Endothelial cell of hepatic sinusoid (primary cell): ENCODE results near the gene HAUS3.
"Not testable (repeated sequence)": the region's sequence is repeated elsewhere in the genome, so short reads cannot be mapped to it uniquely, and the experiment has no call there.

Source experiments
- in situ Hi-C: cut with HindIII; loops from 2 replicates; pipeline ENCODE4 v1.10.0; 2017; ENCODE audit warnings: low sequenced_read_pairs

Gene HAUS3

GRCh38 chr4:2276581-2277325 lies 34.8 kb upstream of the HAUS3 start:
- in situ Hi-C loops, result no loop called here

GRCh38 chr4:2275546-2276251 lies 33.8 kb upstream of the HAUS3 start:
- in situ Hi-C loops, result no loop called here

GRCh38 chr4:2275044-2275397 lies 33.1 kb upstream of the HAUS3 start:
- in situ Hi-C loops, result not testable (repeated sequence)

- in situ Hi-C loops, result no loop called here
Measured at GRCh38 chr4:2274320-2275043, 32.6 kb upstream of the HAUS3 start.

GRCh38 chr4:2273657-2274319 lies 31.9 kb upstream of the HAUS3 start:
- in situ Hi-C loops, result no loop called here

- in situ Hi-C loops, result no loop called here
Measured at GRCh38 chr4:2273221-2273620, 31.3 kb upstream of the HAUS3 start.

GRCh38 chr4:2272828-2273120 lies 30.9 kb upstream of the HAUS3 start:
- in situ Hi-C loops, result no loop called here

GRCh38 chr4:2272026-2272827 lies 30.3 kb upstream of the HAUS3 start:
- in situ Hi-C loops, result no loop called here

GRCh38 chr4:2271279-2272025 lies 29.5 kb upstream of the HAUS3 start:
- in situ Hi-C loops, result no loop called here

- in situ Hi-C loops, result no loop called here
Measured at GRCh38 chr4:2270341-2271165, 28.6 kb upstream of the HAUS3 start.

- in situ Hi-C loops, result no loop called here
Measured at GRCh38 chr4:2269618-2270163, 27.8 kb upstream of the HAUS3 start.

GRCh38 chr4:2269206-2269531 lies 27.2 kb upstream of the HAUS3 start:
- in situ Hi-C loops, result no loop called here

GRCh38 chr4:2268357-2269205 lies 26.7 kb upstream of the HAUS3 start:
- in situ Hi-C loops, result no loop called here

GRCh38 chr4:2267841-2268240 lies 25.9 kb upstream of the HAUS3 start:
- in situ Hi-C loops, result no loop called here

GRCh38 chr4:2267320-2267811 lies 25.4 kb upstream of the HAUS3 start:
- in situ Hi-C loops, result no loop called here

GRCh38 chr4:2266821-2267220 lies 24.9 kb upstream of the HAUS3 start:
- in situ Hi-C loops, result no loop called here

- in situ Hi-C loops, result no loop called here
Measured at GRCh38 chr4:2266181-2266580, 24.3 kb upstream of the HAUS3 start.
